ENCODE results near the gene PEX26. TPM values are rescaled to one million over a fixed set of nuclear protein-coding genes. Genes with fewer than 3 reads are reported as not detected.
A peak's percentile ranks its signal among the peaks of the same experiment; 100 is the strongest.

PEX26 gene
- total RNA-seq, 1 donor from 2014 or later = 34.4 TPM

DNA sequence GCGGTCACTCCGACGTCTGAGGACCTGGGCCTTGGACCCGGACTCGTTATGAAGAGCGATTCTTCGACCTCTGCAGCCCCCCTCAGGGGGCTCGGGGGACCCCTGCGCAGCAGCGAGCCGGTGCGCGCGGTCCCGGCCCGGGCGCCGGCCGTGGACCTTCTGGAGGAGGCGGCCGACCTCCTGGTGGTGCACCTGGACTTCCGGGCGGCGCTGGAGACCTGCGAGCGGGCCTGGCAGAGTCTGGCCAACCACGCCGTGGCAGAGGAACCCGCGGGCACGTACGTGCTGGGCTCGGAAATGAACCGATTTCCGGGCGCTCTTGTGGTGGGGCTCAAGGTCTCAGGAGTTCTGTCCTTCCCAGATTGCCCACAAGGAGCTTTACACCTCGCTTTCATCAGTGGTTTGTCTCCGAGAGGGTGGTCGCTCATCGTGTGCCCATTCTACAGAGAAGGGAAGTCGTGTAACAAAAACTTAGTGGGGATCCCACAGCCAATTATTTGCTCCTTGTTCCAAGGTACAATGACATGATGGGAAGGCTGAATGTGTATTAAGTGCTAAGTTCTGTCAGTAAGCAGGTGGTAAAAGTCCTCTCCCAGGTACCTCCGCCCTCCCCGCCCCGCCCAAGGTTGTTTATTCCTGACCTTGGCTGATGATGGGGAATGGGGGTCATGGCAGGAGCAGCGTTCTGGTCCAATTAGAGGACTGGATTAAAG is 695 bp downstream of the PEX26 start:
- peaks cover 41% of the 10 kb centered on the region for H3K4me1 Mint-ChIP-seq (ENCODE audit: low read depth)
- H3K27ac Mint-ChIP-seq (ENCODE audit: unreplicated experiment) = peak overlapping the region; percentile 97
- no peak for DNase-seq (ENCODE audit: low spot score)
- H3K9me3 Mint-ChIP-seq (ENCODE audit: low read depth) = peaks cover 3% of the 10 kb centered on the region
- H3K4me3 Mint-ChIP-seq (ENCODE audit: unreplicated experiment) = peak overlapping the region; percentile 94
- H3K27me3 Mint-ChIP-seq (ENCODE audit: low read depth) = no peaks in the 10 kb centered on the region
- H3K36me3 Mint-ChIP-seq (ENCODE audit: low read depth) = peaks cover 26% of the 10 kb centered on the region
- TF ChIP-seq, protein P1, sequence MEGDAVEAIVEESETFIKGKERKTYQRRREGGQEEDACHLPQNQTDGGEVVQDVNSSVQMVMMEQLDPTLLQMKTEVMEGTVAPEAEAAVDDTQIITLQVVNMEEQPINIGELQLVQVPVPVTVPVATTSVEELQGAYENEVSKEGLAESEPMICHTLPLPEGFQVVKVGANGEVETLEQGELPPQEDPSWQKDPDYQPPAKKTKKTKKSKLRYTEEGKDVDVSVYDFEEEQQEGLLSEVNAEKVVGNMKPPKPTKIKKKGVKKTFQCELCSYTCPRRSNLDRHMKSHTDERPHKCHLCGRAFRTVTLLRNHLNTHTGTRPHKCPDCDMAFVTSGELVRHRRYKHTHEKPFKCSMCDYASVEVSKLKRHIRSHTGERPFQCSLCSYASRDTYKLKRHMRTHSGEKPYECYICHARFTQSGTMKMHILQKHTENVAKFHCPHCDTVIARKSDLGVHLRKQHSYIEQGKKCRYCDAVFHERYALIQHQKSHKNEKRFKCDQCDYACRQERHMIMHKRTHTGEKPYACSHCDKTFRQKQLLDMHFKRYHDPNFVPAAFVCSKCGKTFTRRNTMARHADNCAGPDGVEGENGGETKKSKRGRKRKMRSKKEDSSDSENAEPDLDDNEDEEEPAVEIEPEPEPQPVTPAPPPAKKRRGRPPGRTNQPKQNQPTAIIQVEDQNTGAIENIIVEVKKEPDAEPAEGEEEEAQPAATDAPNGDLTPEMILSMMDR (IDR thresholded peaks at IDR 0.05) = peak; percentile 37

DNA sequence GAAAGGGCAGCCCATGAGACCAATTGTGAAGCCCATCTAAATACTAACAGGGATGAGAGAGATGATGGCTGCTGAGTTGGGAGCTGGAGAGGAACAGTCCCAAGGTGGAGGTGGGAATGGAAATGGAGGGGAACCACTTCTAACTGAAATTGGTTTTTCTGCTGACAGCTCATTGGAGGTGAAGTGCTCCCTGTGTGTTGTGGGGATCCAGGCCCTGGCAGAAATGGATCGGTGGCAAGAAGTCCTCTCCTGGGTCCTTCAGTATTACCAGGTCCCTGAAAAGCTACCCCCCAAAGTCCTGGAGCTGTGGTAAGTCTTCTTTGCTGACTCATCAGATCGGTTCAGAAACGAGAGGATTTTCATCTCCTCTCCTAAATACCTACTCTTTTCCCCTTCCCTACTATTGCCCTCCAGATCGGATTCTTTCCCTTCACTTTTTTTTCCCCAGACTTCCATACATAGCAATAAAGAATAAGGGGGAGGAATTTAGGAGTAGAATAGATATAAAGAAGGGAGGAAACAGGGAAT is 2.0 kb downstream of the PEX26 start:
- peaks cover 3% of the 10 kb centered on the region for H3K9me3 Mint-ChIP-seq (ENCODE audit: low read depth)
- H3K4me1 Mint-ChIP-seq (ENCODE audit: low read depth) = peaks cover 41% of the 10 kb centered on the region
- no peaks in the 10 kb centered on the region for H3K27me3 Mint-ChIP-seq (ENCODE audit: low read depth)
- no peak overlapping the region for H3K27ac Mint-ChIP-seq (ENCODE audit: unreplicated experiment)
- no peak for DNase-seq (ENCODE audit: low spot score)
- peaks cover 26% of the 10 kb centered on the region for H3K36me3 Mint-ChIP-seq (ENCODE audit: low read depth)
- TF ChIP-seq, protein P1 (IDR thresholded peaks at IDR 0.05) = no peak
- no peak overlapping the region for H3K4me3 Mint-ChIP-seq (ENCODE audit: unreplicated experiment)

DNA sequence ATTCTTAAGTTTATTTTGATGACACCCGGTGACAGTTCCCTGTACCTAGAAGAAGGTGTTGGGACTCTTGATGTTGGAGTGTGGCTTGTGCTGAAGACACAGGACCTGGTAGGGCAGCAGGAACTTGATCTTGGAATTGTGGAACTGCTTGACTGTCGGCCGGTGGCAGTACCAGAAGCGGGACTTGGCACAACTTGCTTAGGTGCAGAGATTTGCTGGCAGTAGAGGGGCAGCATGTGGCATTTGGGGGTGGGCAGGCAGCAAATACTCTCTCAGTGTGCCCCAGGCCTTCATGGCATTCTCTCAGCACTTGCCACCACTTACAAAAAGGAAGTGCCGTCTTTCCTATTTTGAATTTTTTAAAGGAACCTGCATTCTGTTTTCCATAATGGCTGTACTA is 3.6 kb downstream of the PEX26 start:
- H3K27ac Mint-ChIP-seq (ENCODE audit: unreplicated experiment) = no peak overlapping the region
- peaks cover 3% of the 10 kb centered on the region for H3K9me3 Mint-ChIP-seq (ENCODE audit: low read depth)
- no peak overlapping the region for H3K4me3 Mint-ChIP-seq (ENCODE audit: unreplicated experiment)
- peaks cover 28% of the 10 kb centered on the region for H3K36me3 Mint-ChIP-seq (ENCODE audit: low read depth)
- no peak for DNase-seq (ENCODE audit: low spot score)
- peaks cover 33% of the 10 kb centered on the region for H3K4me1 Mint-ChIP-seq (ENCODE audit: low read depth)
- H3K27me3 Mint-ChIP-seq (ENCODE audit: low read depth) = no peaks in the 10 kb centered on the region
- TF ChIP-seq, protein P1 (IDR thresholded peaks at IDR 0.05) = no peak

DNA sequence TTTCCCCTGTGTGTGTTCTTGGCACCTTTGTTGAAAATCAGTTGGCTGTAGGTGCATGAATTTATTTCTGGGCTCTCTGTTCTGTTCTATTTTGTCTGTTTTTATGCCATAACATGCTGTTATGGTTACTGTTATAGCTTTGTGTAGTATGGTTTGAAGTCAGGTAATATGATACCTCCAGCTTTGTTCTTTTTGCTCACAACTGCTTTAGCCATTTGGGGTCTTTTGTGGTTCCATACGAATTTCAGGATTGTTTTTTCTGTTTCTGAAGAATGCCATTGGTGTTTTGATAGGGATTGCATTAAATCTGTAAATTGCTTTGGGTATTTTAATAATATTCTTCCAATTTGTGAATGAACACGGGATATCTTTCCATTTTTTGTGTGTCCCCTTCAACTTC is 4.7 kb downstream of the PEX26 start:
- peaks cover 24% of the 10 kb centered on the region for H3K4me1 Mint-ChIP-seq (ENCODE audit: low read depth)
- H3K9me3 Mint-ChIP-seq (ENCODE audit: low read depth) = peaks cover 3% of the 10 kb centered on the region
- H3K36me3 Mint-ChIP-seq (ENCODE audit: low read depth) = peaks cover 31% of the 10 kb centered on the region
- DNase-seq (ENCODE audit: low spot score) = no peak
- no peaks in the 10 kb centered on the region for H3K27me3 Mint-ChIP-seq (ENCODE audit: low read depth)
- H3K4me3 Mint-ChIP-seq (ENCODE audit: unreplicated experiment) = no peak overlapping the region
- no peak overlapping the region for H3K27ac Mint-ChIP-seq (ENCODE audit: unreplicated experiment)
- TF ChIP-seq, protein P1 (IDR thresholded peaks at IDR 0.05) = no peak

DNA sequence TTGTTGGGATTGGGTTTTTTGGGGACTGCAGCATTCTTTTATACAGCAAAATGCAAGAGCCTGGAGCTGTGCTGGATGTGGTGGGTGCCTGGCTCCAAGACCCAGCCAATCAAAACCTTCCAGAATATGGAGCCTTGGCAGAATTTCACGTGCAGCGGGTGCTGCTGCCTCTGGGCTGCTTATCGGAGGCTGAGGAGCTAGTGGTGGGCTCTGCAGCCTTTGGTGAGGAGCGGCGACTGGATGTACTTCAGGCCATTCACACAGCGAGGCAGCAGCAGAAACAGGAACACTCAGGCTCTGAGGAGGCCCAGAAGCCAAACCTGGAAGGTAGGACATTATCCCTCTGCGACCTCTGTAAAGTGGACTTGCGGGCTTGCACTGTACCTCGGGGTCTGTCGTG is 5.6 kb downstream of the PEX26 start:
- Mint-ChIP-seq H3K27me3 (ENCODE audit: low read depth) (no peaks in the 10 kb centered on the region), H3K4me1 (ENCODE audit: low read depth) (peaks cover 21% of the 10 kb centered on the region), H3K4me3 (ENCODE audit: unreplicated experiment) (no peak overlapping the region), H3K27ac (ENCODE audit: unreplicated experiment) (no peak overlapping the region), H3K9me3 (ENCODE audit: low read depth) (peaks cover 3% of the 10 kb centered on the region), H3K36me3 (ENCODE audit: low read depth) (peaks cover 35% of the 10 kb centered on the region)
- TF ChIP-seq, protein P1 (IDR thresholded peaks at IDR 0.05) = no peak
- DNase-seq (ENCODE audit: low spot score) = no peak
